HepG2 (cell line): ENCODE measurements around the gene AQP10. TPM values are rescaled to one million over a fixed set of nuclear protein-coding genes. Genes with fewer than 3 reads are reported as not detected.

Experiments used
- ATAC-seq: fragments of 200-7000 bp; cut with Tn5 transposase; 3 replicates; pipeline ENCODE4 v1.9.1; 2020; ENCODE audit warnings: mild to moderate bottlenecking, moderate library complexity
- BruUV-seq: library from RNA; stranded (reverse); fragments of 400-500 nt; replicated peaks from 2 replicates; lab custom pipeline; 2021; lab: Mats Ljungman, UMichigan
- CTCF ChIA-PET: fragments of 300-600 bp; formaldehyde crosslinking; extraction: SDS; loops from one replicate; lab custom pipeline; 2021; ENCODE audit warnings: low total read pairs, inconsistent platforms, low intra/inter-chr PET ratio; lab: Yijun Ruan, JAX
- POLR2A ChIA-PET: fragments of 350-600 bp; sonication (Branson Sonifier 250); formaldehyde crosslinking; loops from one replicate; lab custom pipeline; 2020; ENCODE audit warnings: antibody characterized with exemption, inconsistent platforms; lab: Yijun Ruan, JAX
- DNase-seq: peaks from one replicate; pipeline ENCODE4 v3.0.0-alpha.2; 2015; ENCODE audit warnings: low spot score
- FAIRE-seq: peaks from 3 replicates; lab custom pipeline; 2011; peaks lifted over from hg19 to GRCh38; lab: Jason Lieb, UNC
- H2AFZ ChIP-seq: one replicate; pipeline ENCODE4 v1.6.1; 2011; ENCODE audit warnings: low read length, inconsistent platforms
- H3K27ac ChIP-seq: fragments of 300-600 bp; 3 replicates; pipeline ENCODE4 v1.8.0; 2011; ENCODE audit warnings: mixed run types, mild to moderate bottlenecking, mixed read lengths, low read length, inconsistent platforms; ENCODE audit not compliant: insufficient read depth; ENCODE audit errors: extremely low read length
- H3K27me3 ChIP-seq, 2 experiments: fragments of 200-600 bp in 1 of 2; 2 replicates in 1 of 2; 3 replicates in 1 of 2; pipeline versions ENCODE4 v1.6.0 to v1.8.0; 2011; ENCODE audit warnings: low read length in 2 of 2, mild to moderate bottlenecking in 2 of 2, moderate library complexity in 2 of 2, inconsistent platforms in 1 of 2; ENCODE audit not compliant: insufficient read depth in 2 of 2, control insufficient read depth in 1 of 2
- H3K36me3 ChIP-seq, 2 experiments: fragments of 200-600 bp in 1 of 2; replicated peaks in 1 of 2; 2 replicates in 1 of 2; 3 replicates in 1 of 2; pipeline versions ENCODE4 v1.5.1 to v1.8.0; 2011; ENCODE audit warnings: low read length in 2 of 2, inconsistent platforms in 1 of 2; ENCODE audit not compliant: insufficient read depth in 2 of 2, control insufficient read depth in 1 of 2
- H3K4me1 ChIP-seq: 2 replicates; pipeline ENCODE4 v1.5.1; 2012; ENCODE audit warnings: low read length, inconsistent platforms; ENCODE audit not compliant: insufficient read depth
- H3K4me2 ChIP-seq: 2 replicates; pipeline ENCODE4 v1.6.0; 2011; ENCODE audit warnings: low read depth, low read length, inconsistent platforms
- H3K4me3 ChIP-seq, 3 experiments: fragments of 200-600 bp in 1 of 3; sonication (generic), shearing (Covaris generic) in 1 of 3; replicated peaks in 1 of 3; 2 replicates each; pipeline ENCODE4 v1.5.1; 2011 to 2016; ENCODE audit warnings: low read length in 3 of 3, inconsistent platforms in 2 of 3, low read depth in 2 of 3, mild to moderate bottlenecking in 2 of 3, control low read depth in 1 of 3, mixed read lengths in 1 of 3; ENCODE audit not compliant: insufficient read depth in 1 of 3
- H3K79me2 ChIP-seq: one replicate; pipeline ENCODE4 v1.6.1; 2011; ENCODE audit warnings: low read length, inconsistent platforms; ENCODE audit not compliant: insufficient read depth
- H3K9ac ChIP-seq: 2 replicates; pipeline ENCODE4 v1.6.0; 2011; ENCODE audit warnings: mild to moderate bottlenecking, low read depth, low read length, inconsistent platforms; ENCODE audit not compliant: insufficient read depth
- H3K9me3 ChIP-seq: 2 replicates; pipeline ENCODE4 v1.5.1; 2012; ENCODE audit warnings: mild to moderate bottlenecking, low read length
- H4K20me1 ChIP-seq: 2 replicates; pipeline ENCODE4 v1.6.0; 2011; ENCODE audit warnings: inconsistent platforms, mild to moderate bottlenecking, low read length, moderate library complexity; ENCODE audit not compliant: insufficient read depth
- IRF9 ChIP-seq: sonication (generic); formaldehyde crosslinking; IDR thresholded peaks from 2 replicates; pipeline ENCODE4 v1.8.0; 2022; ENCODE audit warnings: missing genetic modification reagents, mild to moderate bottlenecking, borderline replicate concordance
- MED8 ChIP-seq: sonication (generic); formaldehyde crosslinking; IDR thresholded peaks from 2 replicates; pipeline ENCODE4 v1.8.1; 2023; ENCODE audit warnings: mild to moderate bottlenecking, missing genetic modification reagents; ENCODE audit not compliant: insufficient replicate concordance
- PAWR ChIP-seq: sonication (generic); formaldehyde crosslinking; IDR thresholded peaks from 2 replicates; pipeline ENCODE4 v1.4.0; 2020; ENCODE audit warnings: missing genetic modification reagents, mild to moderate bottlenecking, borderline replicate concordance
- WIZ ChIP-seq: sonication (generic); formaldehyde crosslinking; IDR thresholded peaks from 2 replicates; pipeline ENCODE4 v1.5.1; 2020; ENCODE audit warnings: mild to moderate bottlenecking, missing genetic modification reagents
- ZNF275 ChIP-seq: sonication (generic); formaldehyde crosslinking; IDR thresholded peaks from 2 replicates; pipeline ENCODE4 v1.8.0; 2022; ENCODE audit warnings: missing genetic modification reagents, mild to moderate bottlenecking, inconsistent platforms, borderline replicate concordance
- ZSCAN31 ChIP-seq: sonication (generic); formaldehyde crosslinking; IDR thresholded peaks from 2 replicates; pipeline ENCODE4 v1.5.0; 2020; ENCODE audit warnings: low read depth, mild to moderate bottlenecking, missing genetic modification reagents
- WGBS: methylation state at CpG from one replicate; pipeline ENCODE4 v1.1.6; 2017; ENCODE audit warnings: low lambda C conversion rate; 5-methylcytosine and 5-hydroxymethylcytosine counted together
- in situ Hi-C: cut with HindIII; loops from 2 replicates; pipeline ENCODE4 v1.10.0; 2017; ENCODE audit warnings: low pct_unique_long_range_greater_than_20kb; ENCODE audit not compliant: extremely low pct_ligation_motif_present
- intact Hi-C: fragments of 100-400 bp; cut with micrococcal nuclease; formaldehyde crosslinking; loops from one replicate; pipeline ENCODE4 v1.10.0; 2022; ENCODE audit not compliant: unreplicated experiment
- polyA plus RNA-seq, 8 experiments: library from polyadenylated mRNA; depleted of rRNA in 3 of 8; stranded (reverse) in 7 of 8; unstranded in 1 of 8; fragments of >200 nt; fragmentation: Illumina TruSeq in 4 of 8; extraction: Trizol in 4 of 8; gene quantifications; 2 replicates each; pipeline versions ENCODE4 v1.2.1 to v1.2.3, GENCODE V29; 2011 to 2016; ENCODE audit warnings: low read depth in 4 of 8, missing spikeins in 1 of 8, mixed read lengths in 1 of 8; ENCODE audit not compliant: insufficient read depth in 1 of 8
- total RNA-seq, 5 experiments: library from RNA; depleted of rRNA; stranded (reverse); fragments of >200 nt; fragmentation: Illumina TruSeq; extraction: Trizol; gene quantifications; 2 replicates each; pipeline ENCODE4 v1.2.3, GENCODE V29; 2016; ENCODE audit warnings: low read depth in 1 of 5
- TF ChIP-seq, protein P1 (sequence below): sonication (generic); formaldehyde crosslinking; IDR thresholded peaks from 2 replicates; pipeline ENCODE4 v1.8.0; 2022; ENCODE audit warnings: mild to moderate bottlenecking, missing genetic modification reagents, borderline replicate concordance

AQP10 gene
- total and polyA plus RNA-seq, 2 of the 13 experiments (the other 11 are each of a cell fraction or from before 2014, with no cell fraction given): 0.30 TPM; not detected in 1

GRCh38 chr1:154347961-154348360 lies 27.1 kb downstream of the AQP10 start:
- DNase-seq: no peak
- H3K4me3 ChIP-seq: no peak overlapping the region
- no peak for TF ChIP-seq ZSCAN31 (CRISPR knock-in tag)
- TF ChIP-seq PAWR (CRISPR knock-in tag): no peak
- TF ChIP-seq MED8 (CRISPR knock-in tag): no peak
- TF ChIP-seq, protein P1, sequence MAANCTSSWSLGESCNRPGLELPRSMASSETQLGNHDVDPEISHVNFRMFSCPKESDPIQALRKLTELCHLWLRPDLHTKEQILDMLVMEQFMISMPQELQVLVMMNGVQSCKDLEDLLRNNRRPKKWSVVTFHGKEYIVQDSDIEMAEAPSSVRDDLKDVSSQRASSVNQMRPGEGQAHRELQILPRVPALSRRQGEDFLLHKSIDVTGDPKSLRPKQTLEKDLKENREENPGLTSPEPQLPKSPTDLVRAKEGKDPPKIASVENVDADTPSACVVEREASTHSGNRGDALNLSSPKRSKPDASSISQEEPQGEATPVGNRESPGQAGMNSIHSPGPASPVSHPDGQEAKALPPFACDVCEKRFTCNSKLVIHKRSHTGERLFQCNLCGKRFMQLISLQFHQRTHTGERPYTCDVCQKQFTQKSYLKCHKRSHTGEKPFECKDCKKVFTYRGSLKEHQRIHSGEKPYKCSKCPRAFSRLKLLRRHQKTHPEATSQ (CRISPR knock-in tag): no peak
- TF ChIP-seq IRF9 (CRISPR knock-in tag): no peak
- no peak for TF ChIP-seq ZNF275 (CRISPR knock-in tag)
- TF ChIP-seq WIZ (CRISPR knock-in tag): no peak
- ATAC-seq: no peak
- intact Hi-C loops: no loop called here
- in situ Hi-C loops: loop anchor here (5.0 kb wide), 1 partner anchor 76 kb away; the partner anchor contains the start of gene HAX1
- H4K20me1 ChIP-seq: no peaks in the 10 kb centered on the region
- peaks cover 23 to 48% of the 10 kb centered on the region in 2 experiments for H3K36me3 ChIP-seq
- no peaks in the 10 kb centered on the region for H3K79me2 ChIP-seq
- no TSS peak for BruUV-seq
- no peaks in the 10 kb centered on the region for H3K9me3 ChIP-seq
- no peak overlapping the region for H2AFZ ChIP-seq
- no peaks in the 10 kb centered on the region; a peak in 1 of 5 replicates for H3K27me3 ChIP-seq
- POLR2A ChIA-PET: interaction anchor here (0.7 kb wide), 1 partner anchor 12 kb away, joined by 3 read pairs; no protein-coding TSS in a partner anchor
- no peak overlapping the region for H3K4me2 ChIP-seq
- FAIRE-seq: no peak
- H3K27ac ChIP-seq: no peak overlapping the region
- CTCF ChIA-PET: no interaction called here
- H3K4me1 ChIP-seq: peaks cover 20% of the 10 kb centered on the region
- WGBS: 94% methylated on average over 3 of the region's 3 CpGs
- H3K9ac ChIP-seq: no peak overlapping the region
